ENCODE results near the gene LAMTOR3. TPM values are rescaled to one million over a fixed set of nuclear protein-coding genes. Genes with fewer than 3 reads are reported as not detected.

Gene LAMTOR3
- total and polyA plus RNA-seq, 9 of the 15 experiments (the other 6 are each of a cell fraction or from before 2014, with no cell fraction given): 17.9 to 146 (median 59.4) TPM

DNA sequence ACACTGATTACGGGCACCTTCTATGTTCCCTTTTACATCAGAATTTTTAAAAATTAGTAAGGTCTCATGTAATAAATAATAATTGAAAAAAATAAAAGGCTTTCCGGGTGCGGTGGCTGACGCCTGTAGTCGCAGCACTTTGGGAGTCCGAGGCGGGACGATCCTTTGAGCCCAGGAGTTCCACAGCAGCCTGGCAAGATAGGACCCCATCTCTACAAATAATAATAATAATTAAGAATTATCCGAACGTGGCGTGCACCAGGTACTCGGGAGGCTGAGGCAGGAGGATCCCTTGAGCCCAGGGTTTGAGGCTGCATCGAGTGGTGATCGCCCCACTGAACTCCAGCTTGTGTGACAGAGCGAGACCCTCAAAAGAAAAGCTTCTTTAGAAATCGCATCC, 771 bp upstream of the LAMTOR3 start:
- ATAC-seq (no peak), DNase-seq (ENCODE audit: extremely low read depth in 1 of 4, low spot score in 3 of 4) (no peak), FAIRE-seq (no peak)
- peak overlapping the region; percentile 89 for H2AFZ ChIP-seq (ENCODE audit: low read depth, low read length)
- peaks cover 0 to 3% of the 10 kb centered on the region in 2 experiments; a peak in 4 of 5 replicates for H3K4me1 ChIP-seq (replicated peaks in 1 of 2; ENCODE audit: control insufficient read depth in 2 of 2, insufficient read depth in 2 of 2, low read length in 2 of 2)
- no peaks in the 10 kb centered on the region for H3K27me3 ChIP-seq (ENCODE audit: control insufficient read depth in 2 of 2, insufficient read depth in 2 of 2, low read length in 2 of 2)
- in situ Hi-C loops (cut with MboI) (no loop called here), intact Hi-C loops (cut with micrococcal nuclease) (loop anchor here (2.0 kb wide), 1 partner anchor 54 kb away; no protein-coding TSS in a partner anchor)
- 96% methylated on average over 15 of the region's 16 CpGs for whole genome bisulfite sequencing (ENCODE audit: insufficient coverage, low coverage, missing lambda C conversion rate)
- peak overlapping the region; percentile 33 for H3K4me3 ChIP-seq
- peak overlapping the region; percentile 51; the same call in 1 of the 3 replicates for H3K27ac ChIP-seq (ENCODE audit: extremely low read depth, low read depth, low read length)
- H3K4me2 ChIP-seq (ENCODE audit: insufficient read depth, low read length): peak overlapping the region; percentile 69
- TF ChIP-seq ARHGAP35 (IDR thresholded peaks at IDR 0.05; ENCODE audit: partially characterized antibody): no peak
- no peak for TF ChIP-seq CCNT2 (IDR thresholded peaks at IDR 0.05; ENCODE audit: borderline replicate concordance, extremely low read depth, insufficient read length, low read depth, low read length)
- TF ChIP-seq, protein P1, sequence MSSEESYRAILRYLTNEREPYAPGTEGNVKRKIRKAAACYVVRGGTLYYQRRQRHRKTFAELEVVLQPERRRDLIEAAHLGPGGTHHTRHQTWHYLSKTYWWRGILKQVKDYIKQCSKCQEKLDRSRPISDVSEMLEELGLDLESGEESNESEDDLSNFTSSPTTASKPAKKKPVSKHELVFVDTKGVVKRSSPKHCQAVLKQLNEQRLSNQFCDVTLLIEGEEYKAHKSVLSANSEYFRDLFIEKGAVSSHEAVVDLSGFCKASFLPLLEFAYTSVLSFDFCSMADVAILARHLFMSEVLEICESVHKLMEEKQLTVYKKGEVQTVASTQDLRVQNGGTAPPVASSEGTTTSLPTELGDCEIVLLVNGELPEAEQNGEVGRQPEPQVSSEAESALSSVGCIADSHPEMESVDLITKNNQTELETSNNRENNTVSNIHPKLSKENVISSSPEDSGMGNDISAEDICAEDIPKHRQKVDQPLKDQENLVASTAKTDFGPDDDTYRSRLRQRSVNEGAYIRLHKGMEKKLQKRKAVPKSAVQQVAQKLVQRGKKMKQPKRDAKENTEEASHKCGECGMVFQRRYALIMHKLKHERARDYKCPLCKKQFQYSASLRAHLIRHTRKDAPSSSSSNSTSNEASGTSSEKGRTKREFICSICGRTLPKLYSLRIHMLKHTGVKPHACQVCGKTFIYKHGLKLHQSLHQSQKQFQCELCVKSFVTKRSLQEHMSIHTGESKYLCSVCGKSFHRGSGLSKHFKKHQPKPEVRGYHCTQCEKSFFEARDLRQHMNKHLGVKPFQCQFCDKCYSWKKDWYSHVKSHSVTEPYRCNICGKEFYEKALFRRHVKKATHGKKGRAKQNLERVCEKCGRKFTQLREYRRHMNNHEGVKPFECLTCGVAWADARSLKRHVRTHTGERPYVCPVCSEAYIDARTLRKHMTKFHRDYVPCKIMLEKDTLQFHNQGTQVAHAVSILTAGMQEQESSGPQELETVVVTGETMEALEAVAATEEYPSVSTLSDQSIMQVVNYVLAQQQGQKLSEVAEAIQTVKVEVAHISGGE (CRISPR knock-in tag; IDR thresholded peaks at IDR 0.05): 0 out of 6 replicates have a peak, but pooled peaks of 1 of the 3 experiments have one; percentile 4
- TF ChIP-seq MCM2 (IDR thresholded peaks at IDR 0.05; ENCODE audit: low read depth): no peak
- TF ChIP-seq, protein P2, sequence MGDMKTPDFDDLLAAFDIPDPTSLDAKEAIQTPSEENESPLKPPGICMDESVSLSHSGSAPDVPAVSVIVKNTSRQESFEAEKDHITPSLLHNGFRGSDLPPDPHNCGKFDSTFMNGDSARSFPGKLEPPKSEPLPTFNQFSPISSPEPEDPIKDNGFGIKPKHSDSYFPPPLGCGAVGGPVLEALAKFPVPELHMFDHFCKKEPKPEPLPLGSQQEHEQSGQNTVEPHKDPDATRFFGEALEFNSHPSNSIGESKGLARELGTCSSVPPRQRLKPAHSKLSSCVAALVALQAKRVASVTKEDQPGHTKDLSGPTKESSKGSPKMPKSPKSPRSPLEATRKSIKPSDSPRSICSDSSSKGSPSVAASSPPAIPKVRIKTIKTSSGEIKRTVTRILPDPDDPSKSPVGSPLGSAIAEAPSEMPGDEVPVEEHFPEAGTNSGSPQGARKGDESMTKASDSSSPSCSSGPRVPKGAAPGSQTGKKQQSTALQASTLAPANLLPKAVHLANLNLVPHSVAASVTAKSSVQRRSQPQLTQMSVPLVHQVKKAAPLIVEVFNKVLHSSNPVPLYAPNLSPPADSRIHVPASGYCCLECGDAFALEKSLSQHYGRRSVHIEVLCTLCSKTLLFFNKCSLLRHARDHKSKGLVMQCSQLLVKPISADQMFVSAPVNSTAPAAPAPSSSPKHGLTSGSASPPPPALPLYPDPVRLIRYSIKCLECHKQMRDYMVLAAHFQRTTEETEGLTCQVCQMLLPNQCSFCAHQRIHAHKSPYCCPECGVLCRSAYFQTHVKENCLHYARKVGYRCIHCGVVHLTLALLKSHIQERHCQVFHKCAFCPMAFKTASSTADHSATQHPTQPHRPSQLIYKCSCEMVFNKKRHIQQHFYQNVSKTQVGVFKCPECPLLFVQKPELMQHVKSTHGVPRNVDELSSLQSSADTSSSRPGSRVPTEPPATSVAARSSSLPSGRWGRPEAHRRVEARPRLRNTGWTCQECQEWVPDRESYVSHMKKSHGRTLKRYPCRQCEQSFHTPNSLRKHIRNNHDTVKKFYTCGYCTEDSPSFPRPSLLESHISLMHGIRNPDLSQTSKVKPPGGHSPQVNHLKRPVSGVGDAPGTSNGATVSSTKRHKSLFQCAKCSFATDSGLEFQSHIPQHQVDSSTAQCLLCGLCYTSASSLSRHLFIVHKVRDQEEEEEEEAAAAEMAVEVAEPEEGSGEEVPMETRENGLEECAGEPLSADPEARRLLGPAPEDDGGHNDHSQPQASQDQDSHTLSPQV (IDR thresholded peaks at IDR 0.05): 0 out of 2 replicates have a peak, but pooled peaks have one; percentile 1
- BruUV-seq (replicated peaks): TSS peak; percentile 54
- peaks cover 23% of the 10 kb centered on the region for H3K36me3 ChIP-seq (ENCODE audit: control insufficient read depth, insufficient read depth, low read length)
- no peaks in the 10 kb centered on the region for H3K9me3 ChIP-seq (replicated peaks; ENCODE audit: control insufficient read depth, insufficient read depth, low read depth, low read length)
- ChIA-PET CTCF (ENCODE audit: low intra/inter-chr PET ratio) (no interaction called here), POLR2A (interaction anchor here (0.6 to 2.3 kb wide), 6 partner anchors 24 to 412 kb away, joined by 3 to 11 read pairs (median 4); partner anchors contain the start of genes DNAJB14 and H2AZ1)
- H3K79me2 ChIP-seq (ENCODE audit: control insufficient read depth, insufficient read depth, low read length): peaks cover 37% of the 10 kb centered on the region
- no peak overlapping the region for H3K9ac ChIP-seq (ENCODE audit: insufficient read depth in 1 of 2, low read depth in 2 of 2, low read length in 2 of 2)
- H4K20me1 ChIP-seq (replicated peaks; ENCODE audit: control insufficient read depth, insufficient read depth, low read length): no peaks in the 10 kb centered on the region
- H3K9me1 ChIP-seq (ENCODE audit: control insufficient read depth, insufficient read depth, low read length): no peaks in the 10 kb centered on the region
